T-helper 1 cell treated with Interleukin-12 subunit alpha and Interleukin-12 subunit beta and Interleukin-4 antibody, amounts not matched to agents 30 ng/mL and 1 ng/mL, for 36 hours (primary cell): ENCODE measurements around the gene ANKRD9. TPM values are rescaled to one million over a fixed set of nuclear protein-coding genes. Genes with fewer than 3 reads are reported as not detected.

Experiments used
- intact Hi-C: fragments of 100-400 bp; cut with micrococcal nuclease; formaldehyde crosslinking; loops from one replicate; pipeline ENCODE4 v1.15.1; 2024
- total RNA-seq: library from RNA; stranded (reverse); gene quantifications from 2 replicates; pipeline ENCODE4 v1.2.3, GENCODE V29; 2022

ANKRD9 gene
- total RNA-seq, 1 donor from 2014 or later, result 5.5 TPM

DNA sequence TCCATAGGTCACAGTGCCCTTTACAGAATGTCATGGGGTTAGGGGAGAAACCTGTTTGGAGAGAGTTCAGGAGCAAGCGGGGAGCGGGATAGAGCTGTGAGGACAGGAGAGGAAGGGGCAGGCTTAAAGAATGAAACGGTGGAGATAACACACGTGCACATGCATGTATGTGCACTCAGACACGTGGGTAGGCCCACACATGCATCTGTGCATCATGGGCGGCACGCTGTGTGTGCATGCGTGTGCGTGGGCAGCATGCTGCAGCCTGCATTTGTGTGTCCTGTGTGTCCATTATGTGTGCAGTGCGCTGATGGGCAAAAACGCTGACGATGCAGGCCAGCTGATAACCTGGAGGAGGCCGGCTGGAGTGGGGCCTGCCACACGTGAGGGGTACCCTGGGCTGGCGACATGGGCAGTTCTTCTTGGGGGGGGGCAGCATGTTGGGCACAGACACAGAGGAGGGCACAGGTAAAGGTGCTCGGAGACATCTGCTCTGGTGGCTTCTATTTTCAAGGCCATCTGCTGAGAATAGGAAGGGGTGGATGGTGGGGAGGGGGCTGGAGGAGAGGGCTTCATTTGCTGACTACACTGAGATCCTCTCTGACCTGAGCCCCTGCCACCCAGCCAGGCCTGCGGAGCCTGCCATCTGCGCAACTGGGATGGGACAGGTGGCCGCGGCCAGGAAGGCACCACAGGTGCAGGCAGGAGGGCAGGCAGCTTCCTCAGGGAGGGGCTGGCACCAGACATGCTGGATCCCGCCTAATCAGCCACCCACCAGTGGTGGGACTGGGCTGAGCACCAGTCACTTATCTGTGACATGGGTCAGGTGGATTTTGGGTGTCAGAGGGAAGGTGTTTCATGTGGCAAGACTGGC lies 4.6 kb upstream of the ANKRD9 start:
- intact Hi-C loops, result loop anchor here (5.0 to 10.0 kb wide), 2 partner anchors 377 to 429 kb away; partner anchors contain the start of genes HSP90AA1 and WDR20

DNA sequence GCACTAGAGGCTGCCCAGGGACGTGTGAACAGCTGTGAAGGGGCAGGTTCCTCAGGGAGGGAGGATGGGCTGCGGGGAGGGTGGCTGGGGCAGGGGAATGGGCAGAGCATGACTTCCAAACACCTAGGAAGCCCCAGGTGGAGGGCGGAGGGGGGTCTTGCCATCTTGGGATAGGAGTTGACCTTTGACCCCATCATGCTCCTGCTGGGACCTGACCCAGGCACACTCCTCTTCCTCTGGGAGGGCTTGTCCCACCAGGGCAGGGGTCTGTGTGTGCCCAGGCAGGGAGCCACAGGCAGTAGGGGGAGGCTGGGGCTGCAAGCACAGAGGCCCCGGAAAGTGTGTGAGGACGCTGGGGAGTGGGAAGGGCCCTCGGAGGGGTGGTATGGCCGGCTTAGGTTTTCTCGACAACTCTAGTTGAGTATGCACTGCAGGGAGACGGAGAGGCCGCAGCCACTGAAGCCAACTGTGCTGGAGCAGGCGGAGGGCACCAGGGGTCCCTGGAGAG lies 3.3 kb upstream of the ANKRD9 start:
- intact Hi-C loops, result loop anchor here (5.0 to 10.0 kb wide), 2 partner anchors 376 to 428 kb away; partner anchors contain the start of genes HSP90AA1 and WDR20

DNA sequence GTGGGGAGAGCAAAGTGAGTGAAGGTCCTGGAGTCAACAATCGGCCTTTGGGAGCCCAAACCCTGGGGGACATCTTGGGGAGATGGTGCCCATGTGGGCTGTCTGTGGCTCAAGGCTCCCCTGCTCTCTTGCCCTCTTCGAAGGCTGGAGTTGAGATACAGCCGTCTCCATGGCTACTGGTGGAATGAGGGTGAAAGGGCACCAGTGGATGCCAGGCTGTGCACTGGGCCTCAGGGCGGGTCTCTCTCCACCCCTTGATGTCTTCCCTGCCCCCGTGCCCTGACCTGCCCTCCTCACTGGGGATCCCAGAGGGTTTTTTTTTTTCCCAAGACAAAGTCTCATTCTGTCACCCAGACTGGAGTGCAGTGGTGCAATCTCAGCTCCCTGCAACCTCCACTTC lies 2.0 kb upstream of the ANKRD9 start:
- intact Hi-C loops, result loop anchor here (5.0 to 10.0 kb wide), 2 partner anchors 374 to 427 kb away; partner anchors contain the start of genes HSP90AA1 and WDR20

DNA sequence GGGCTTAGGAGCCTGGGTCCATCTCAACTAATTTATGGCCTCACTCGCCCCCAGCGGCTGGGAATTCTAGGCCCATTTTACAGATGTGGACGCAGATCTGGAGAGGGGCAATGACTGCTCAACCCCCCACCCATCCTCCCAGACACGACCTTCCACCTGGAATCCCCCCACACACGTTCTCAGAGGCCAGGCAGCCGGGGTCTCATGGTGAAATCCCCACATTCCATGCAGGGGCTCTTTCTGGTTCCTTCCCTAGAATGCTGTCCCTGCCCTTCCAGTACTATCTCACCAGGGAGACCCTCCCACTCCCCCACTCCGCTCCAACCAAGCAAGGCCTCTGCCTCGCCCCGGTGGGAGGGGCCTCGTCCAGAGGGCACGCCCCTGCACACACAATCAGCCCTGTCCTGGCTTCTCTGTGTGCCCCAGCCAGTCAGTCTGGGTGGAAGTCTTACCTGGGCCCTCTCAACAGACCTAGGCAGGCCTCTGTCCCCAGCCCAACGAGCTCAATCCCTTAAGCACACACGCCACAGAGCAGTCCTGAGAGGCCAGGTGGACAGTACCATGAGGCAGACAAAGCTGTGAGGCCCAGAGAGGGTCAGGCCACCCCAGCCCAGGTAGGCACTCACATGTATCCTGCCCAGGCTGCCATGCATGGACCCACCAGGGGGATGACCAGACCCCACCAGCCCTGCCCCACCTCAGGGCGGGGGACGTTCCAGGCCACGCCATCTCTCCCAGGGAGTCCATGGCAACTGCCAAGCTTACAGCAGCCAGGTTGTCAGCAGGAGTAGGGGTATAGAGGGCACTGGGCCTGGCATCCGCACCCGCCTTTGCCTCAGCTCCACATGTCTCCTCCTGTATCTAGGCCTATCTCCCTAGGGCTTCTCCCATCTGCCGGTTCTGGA lies 1.3 kb upstream of the ANKRD9 start:
- intact Hi-C loops, result loop anchor here (1.0 to 10.0 kb wide), 3 partner anchors 374 to 563 kb away; partner anchors contain the start of genes HSP90AA1 and WDR20

DNA sequence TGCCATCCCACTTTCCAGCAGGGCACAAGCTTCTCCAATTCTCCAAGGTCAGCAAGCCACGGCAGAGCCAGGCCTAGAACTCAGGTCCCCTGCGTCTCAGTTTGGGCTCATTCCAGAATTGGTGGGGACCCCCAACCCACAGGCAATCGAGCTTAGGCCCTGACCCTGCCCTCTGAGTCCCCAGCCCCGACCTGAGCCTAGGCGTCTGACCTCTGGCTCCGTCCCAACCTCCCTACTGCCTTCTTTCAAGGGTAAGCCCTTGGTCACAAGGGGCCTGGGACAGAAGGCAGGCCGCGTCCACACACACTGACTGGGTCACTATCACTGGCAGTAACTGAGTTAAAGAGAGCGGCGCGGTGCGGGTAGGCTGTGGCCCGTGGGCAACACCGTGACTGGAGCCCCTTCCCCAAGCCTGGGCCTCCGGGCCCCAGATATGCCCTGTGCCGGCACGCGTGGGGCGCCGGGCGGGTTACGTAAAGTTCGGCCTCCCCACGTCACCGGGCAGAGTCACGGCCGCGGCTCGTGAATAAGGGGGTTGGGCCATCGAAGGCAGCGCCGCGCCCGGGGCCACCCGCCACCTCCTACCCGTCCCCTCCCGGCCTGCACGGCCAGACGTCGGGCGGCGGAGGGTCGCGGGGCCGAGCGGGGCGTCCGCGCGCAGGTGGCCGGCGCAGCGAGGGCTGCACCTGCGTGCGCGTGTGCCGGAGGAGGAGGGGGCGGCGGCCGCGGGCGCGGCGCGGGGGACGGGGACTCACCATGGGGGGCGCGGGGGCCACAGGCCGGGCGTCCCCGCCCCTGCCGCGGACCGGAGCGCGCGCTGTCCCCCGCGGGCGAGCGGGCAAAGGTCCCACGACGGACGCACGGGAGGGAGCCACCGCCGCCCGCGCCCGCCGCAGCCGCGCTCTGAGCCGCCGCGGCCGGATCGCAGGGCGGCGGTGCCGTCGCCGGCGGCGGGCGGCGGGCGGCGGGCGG lies 516 bp downstream of the ANKRD9 start:
- intact Hi-C loops, result loop anchor here (1.0 to 2.0 kb wide), 4 partner anchors 15 to 544 kb away; partner anchors contain the start of genes CINP, DYNC1H1 and TECPR2

DNA sequence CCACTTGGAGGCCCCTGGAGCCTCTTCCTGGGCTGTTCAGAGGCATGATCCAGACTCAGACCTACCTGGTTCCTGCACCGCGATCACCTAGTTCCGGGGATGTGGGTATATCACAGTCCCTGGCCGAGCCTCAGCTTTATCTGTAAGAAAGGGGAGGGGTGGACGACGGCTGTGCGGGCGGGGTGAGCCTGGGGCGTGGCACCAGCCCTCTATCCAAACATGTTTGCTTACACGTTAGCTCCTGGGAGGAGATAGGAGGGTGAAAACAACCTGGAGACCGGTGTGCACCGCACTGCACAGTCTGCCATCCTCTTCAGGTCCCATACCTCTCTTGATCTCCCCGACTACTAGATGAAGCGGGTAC lies 1.2 kb downstream of the ANKRD9 start:
- intact Hi-C loops, result loop anchor here (2.0 kb wide), 3 partner anchors 70 to 544 kb away; partner anchors contain the start of genes CINP, DYNC1H1 and TECPR2

DNA sequence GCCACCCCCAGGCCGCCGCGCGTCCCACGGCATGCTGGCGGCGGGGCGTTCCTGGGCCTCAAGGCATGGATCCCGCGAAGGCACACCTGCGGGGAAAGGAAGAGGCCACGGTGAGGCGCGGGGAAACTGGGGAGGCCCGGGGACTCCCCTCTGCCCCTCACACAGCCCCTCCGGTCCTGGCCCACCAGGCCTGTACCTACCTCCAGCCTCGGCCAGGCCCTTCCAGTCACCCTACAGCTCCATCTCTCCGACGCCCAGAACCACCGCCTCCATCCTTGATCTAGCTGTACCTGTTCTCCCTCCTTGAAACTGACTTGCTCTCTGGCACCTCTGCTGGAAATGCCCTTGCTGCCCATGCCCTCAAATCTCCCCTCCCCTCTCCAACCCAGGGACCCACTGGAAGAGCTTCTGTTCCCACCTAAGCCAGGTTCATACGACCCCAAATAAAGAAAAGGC lies 1.7 kb downstream of the ANKRD9 start:
- intact Hi-C loops, result loop anchor here (2.0 kb wide), 3 partner anchors 69 to 543 kb away; partner anchors contain the start of genes CINP, DYNC1H1 and TECPR2

DNA sequence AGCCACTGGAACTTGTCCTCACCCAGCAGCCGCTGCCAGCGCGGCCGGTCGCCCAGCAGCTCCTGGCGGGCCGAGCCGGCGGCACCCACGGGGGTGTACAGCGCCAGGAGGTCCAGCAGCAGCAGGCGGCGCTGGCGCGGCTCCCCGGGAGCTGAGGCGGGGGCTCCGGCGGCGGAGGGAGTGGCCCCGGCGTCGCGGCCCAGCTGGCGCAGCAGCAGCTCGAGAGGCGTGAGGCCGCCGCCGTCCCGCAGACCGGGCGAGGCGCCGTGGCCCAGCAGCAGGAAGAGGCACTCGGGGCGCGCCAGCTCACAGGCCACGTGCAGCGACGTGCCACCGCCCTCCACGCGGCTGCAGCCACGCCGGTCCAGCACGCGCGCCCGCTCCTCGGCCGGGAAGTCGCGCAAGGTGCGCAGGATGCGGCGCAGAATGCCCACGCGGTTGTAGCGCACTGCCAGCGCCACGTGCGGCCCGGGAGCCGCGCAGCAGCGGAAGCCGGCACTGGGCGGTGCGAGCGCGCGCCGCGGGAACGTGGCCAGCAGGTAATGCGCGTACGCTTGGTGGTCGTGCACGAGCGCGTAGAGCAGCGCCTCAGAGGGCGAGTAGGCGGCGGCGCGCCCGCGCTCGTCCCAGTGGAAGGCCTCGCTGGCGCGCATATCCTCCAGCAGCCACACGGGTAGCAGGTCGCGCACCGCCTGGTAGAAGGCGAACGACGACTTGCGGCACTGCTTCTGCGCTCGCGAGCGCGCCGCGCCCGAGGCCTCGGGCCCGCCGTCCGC lies 2.3 kb downstream of the ANKRD9 start:
- intact Hi-C loops, result no loop called here

DNA sequence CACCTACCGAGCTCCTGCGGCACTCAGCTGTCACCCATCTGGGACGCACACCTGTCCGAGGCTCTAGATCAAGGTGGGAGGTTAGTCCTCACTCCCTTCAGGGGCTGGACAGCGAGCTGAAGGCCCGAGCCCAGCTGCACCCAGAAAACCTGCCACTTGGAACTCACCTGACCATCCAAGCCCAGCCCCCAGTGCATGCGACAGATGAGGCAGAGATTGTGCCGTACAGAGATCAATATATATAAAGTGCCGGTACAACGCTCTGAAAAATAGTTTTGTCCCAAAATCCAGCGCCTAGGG lies 3.0 kb downstream of the ANKRD9 start:
- intact Hi-C loops, result no loop called here

DNA sequence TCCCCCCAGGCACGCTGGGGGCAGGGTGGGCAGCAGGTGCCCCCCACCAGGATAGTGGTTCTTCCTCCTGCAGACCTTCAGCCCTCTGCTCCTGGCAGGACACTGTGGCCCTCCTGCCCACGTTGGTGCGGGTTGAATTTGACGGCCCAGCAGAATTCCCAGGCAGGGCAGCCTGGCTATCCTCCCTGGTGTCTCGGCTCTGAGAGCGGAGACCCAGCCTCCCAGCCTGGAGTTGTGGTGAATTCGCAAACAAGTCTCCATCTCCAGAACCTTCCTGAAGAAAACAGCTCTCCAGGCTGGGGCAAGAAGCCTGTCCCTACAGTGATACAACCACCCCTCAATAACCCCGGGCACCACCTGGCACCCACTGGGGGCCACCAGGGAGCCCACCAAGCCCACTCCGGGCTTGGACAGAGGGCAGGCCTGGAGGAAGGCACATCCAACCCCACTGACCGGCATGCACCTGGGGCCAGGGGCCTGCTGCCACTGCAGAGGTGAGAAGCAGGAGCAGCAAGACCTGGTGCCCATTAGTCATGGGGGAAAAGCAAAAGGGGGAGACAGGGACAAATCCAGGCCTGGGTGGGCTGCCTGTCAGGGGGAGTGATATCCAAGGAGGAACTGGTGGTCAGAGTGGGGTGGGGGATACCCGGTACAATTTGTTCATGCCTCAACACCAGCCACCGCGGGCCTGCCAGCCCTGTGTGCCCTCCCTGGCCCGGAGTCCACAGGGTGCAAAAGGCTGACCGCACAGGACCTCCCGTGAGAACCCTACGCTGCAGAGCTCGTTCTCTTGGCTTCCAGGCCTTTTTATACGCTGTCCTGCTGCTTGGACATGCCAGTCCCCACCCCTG lies 3.6 kb downstream of the ANKRD9 start:
- intact Hi-C loops, result no loop called here

DNA sequence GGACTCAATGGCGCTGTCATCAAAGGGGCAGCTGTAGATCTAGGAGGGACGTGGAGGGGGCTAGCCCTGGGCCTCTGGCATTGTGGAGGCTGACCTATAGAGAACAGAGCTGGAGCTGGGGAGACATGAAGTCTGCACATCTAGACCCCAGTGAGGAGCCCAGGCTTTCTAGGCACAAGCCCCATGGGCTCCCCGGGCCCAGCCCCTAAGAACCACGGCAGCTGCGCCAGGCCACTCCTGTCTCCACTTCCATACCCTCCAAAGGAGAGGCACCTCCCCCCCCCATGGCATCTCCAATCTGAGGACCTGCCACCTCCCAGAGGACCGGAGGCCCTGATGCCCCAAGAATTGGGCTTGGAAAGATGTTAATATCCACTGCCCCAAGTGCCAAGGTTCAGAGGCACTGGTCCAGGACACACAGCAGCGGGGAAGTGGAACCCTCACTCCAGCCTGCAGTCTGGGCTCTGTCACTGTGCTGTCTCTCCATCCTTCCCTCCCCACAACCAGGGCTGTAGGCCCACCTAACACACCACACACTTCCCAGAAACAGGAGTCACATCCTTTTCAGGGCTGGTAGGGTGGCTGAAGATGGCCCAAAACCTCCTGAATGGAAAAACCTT lies 4.5 kb downstream of the ANKRD9 start:
- intact Hi-C loops, result no loop called here

DNA sequence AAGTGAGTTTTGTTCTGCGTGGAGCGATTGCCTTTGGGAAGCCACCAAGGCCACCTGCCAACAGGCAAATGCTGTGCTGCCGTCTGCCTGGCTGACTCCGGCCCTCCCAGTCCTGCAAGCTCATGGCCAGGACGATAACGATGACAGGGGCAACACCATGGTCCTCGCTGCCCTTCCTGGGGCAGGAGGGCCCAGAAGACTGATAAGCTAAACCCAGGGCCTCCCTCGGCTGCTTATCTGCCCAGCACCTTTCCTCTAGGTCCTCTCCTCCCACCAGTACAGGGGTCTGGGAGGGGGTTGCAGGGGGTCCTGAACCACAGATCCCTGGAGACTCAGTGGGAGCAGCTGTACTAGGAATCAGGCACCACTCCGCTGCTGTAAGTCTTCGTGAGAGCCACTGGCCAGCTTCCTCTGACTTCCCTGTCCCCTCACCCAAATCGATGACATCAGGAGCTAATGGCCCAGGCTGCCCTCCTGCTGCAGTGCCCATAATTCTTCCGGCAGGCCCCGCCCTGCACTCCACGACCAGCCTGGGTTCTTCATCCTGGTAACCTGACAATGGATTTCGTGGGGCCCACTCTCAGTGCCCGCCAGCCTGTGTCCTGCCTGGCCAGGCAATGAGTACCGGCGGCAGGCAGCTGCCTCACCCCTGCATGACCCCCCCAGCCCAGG lies 5.1 kb downstream of the ANKRD9 start:
- intact Hi-C loops, result no loop called here

DNA sequence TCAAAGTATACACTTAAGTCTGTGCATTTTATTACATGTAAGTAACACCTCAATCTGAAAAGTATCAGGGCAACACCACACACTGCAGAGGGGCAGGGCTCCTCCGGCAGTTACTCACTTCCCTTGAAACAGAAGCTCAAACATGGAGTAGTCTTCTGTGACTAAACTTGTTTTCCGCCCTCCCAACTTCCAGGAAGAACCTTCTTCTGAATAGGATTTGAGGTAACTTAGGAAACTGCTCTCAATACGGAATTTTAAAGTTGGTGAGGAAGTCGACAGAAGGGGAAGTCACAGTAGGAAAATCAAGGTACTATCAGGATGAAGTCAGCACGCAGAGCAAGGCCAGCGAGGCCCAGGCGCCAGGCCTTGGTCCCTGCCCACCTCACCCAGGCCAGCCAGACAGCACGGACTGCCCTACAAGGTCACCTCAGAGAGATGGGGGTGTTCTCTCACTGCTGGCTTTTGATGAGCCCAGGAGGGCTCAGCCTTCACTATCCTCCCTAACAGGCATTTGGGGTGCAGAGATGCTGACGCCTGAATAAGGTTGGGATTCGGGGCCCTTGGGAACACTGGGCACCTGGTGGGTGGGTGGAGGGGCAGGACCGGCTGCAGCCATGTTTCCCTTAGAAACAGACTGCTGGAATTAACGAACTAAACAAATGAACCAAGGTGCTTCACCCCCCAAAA lies 5.8 kb downstream of the ANKRD9 start:
- intact Hi-C loops, result no loop called here

DNA sequence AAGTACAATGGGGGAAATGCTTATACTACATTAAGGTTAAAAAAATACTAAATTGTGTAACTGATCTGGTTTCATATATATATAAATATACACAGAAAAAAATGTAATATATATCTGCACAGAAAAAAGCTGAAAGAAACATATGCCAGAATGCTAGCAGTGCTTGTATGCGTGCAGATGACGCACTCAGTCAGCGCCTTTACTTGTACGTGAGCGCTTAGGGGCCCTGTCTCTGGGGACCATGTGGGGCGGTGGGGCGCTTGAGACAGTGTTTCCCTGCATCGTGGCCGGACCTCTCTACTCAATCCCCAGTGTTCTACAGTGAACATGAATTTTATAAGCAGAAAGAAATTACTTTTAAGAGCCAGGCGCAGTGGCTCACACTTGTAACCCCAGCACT lies 7.0 kb downstream of the ANKRD9 start:
- intact Hi-C loops, result no loop called here

DNA sequence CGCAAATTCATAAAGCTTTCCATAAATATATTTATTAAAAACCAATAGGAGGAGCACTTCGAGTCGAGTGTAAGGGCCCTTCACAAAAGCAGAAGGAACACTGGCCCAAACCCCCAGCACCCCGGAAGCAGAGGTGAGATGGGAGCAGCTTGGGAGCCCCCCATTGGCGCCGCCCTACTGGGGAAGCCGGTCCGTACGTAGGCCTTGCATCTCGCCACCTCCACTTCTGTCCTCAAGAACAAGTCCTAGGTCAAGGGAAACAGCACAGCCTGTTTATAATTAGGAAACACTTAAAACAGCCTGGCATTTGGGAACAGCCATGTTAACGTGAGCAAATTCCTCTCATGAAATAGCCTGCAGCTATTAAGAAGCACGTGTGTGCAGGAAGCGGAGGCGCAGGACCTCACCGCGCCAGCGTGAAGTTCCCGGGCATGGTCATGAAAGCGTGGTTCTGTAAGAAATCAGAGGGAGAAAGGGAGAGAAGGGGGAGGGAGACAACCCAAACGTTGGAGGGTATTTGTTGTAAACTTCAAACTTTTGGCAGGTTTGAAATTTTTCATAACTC lies 7.7 kb downstream of the ANKRD9 start:
- intact Hi-C loops, result no loop called here

DNA sequence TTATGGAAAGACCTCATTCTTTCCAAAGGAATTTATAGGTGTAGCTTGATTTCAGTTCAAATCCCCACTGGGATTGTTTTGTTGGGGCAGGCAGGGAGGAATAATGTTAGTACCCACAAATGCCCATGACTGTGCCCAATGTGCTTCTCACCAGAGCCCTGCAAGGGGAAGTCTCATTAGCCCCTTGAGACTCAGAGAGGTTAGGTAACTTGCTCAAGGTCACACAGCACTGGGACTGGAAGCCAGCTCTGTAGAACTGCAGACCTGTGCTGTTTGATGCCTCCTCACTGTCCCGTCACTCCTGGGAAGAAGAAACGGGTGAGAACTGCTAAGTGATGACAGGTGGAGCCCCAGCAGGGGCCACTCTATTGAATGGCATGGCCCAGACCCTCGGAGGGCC lies 8.9 kb downstream of the ANKRD9 start:
- intact Hi-C loops, result no loop called here
